Measurements from ENCODE around the gene ENO2.

GRCh38 chr12:6883683-6884082 lies 30.7 kb upstream of the ENO2 start:
- TF ChIP-seq EZH2 (IDR thresholded peaks at IDR 0.05; ENCODE audit: borderline replicate concordance, low read depth, low read length, poor library complexity, severe bottlenecking): no peak
- TF ChIP-seq CTCF (conservative IDR thresholded peaks at IDR 0.05; ENCODE audit: low read depth, low read length): no peak

All from A673 (cell line).